GM12878 (cell line): ENCODE measurements around the gene BLTP3B. TPM values are rescaled to one million over a fixed set of nuclear protein-coding genes. Genes with fewer than 3 reads are reported as not detected.

Source experiments
- ATAC-seq: fragments of 200-7000 bp; cut with Tn5 transposase; 3 replicates; pipeline ENCODE4 v1.9.1; 2020; ENCODE audit warnings: mild to moderate bottlenecking, moderate library complexity
- BruUV-seq: library from RNA; stranded (reverse); fragments of 400-500 nt; replicated peaks from 2 replicates; lab custom pipeline; 2021; lab: Mats Ljungman, UMichigan
- CTCF ChIA-PET: fragments of 300-600 bp; sonication (Branson Sonifier 250); formaldehyde crosslinking; extraction: SDS; loops from one replicate; lab custom pipeline; 2021; ENCODE audit warnings: inconsistent platforms; lab: Yijun Ruan, JAX
- POLR2A ChIA-PET: fragments of 350-600 bp; formaldehyde crosslinking; extraction: SDS; loops from one replicate; lab custom pipeline; 2021; ENCODE audit warnings: inconsistent platforms; lab: Charles Lee
- RAD21 ChIA-PET: fragments of 300-600 bp; sonication (Branson Sonifier 250); formaldehyde crosslinking; loops from one replicate; lab custom pipeline; 2023; ENCODE audit warnings: antibody characterized with exemption; ENCODE audit not compliant: unreplicated experiment; lab: Charles Lee
- SMC1A ChIA-PET: fragments of 300-600 bp; sonication (Branson Sonifier 250); formaldehyde crosslinking; loops from one replicate; lab custom pipeline; 2023; ENCODE audit not compliant: unreplicated experiment, uncharacterized antibody; lab: Charles Lee
- DNase-seq: peaks from one replicate; pipeline ENCODE4 v3.0.0-alpha.2; 2011; ENCODE audit warnings: low read depth, low spot score
- FAIRE-seq: peaks from 3 replicates; lab custom pipeline; 2011; peaks lifted over from hg19 to GRCh38; lab: Jason Lieb, UNC
- H2AFZ ChIP-seq: 2 replicates; pipeline ENCODE4 v1.6.0; 2011; ENCODE audit warnings: low read depth, low read length, control low read depth; ENCODE audit not compliant: control insufficient read depth
- H3K27ac ChIP-seq: 2 replicates; pipeline ENCODE4 v1.5.1; 2011; ENCODE audit warnings: control low read depth; ENCODE audit not compliant: control insufficient read depth, insufficient read depth
- H3K27me3 ChIP-seq, 2 experiments: replicated peaks in 1 of 2; 2 replicates each; pipeline versions ENCODE4 v1.6.0 to v1.6.1; 2011; ENCODE audit warnings: low read length in 1 of 2; ENCODE audit not compliant: control insufficient read depth in 2 of 2, insufficient read depth in 2 of 2
- H3K36me3 ChIP-seq, 2 experiments: 2 replicates each; pipeline ENCODE4 v1.5.1; 2011; ENCODE audit warnings: low read length in 1 of 2; ENCODE audit not compliant: control insufficient read depth in 2 of 2, insufficient read depth in 2 of 2
- H3K4me1 ChIP-seq: 2 replicates; pipeline ENCODE4 v1.6.1; 2011; ENCODE audit warnings: mild to moderate bottlenecking, low read length, moderate library complexity, mixed read lengths; ENCODE audit not compliant: control insufficient read depth, insufficient read depth
- H3K4me2 ChIP-seq: 2 replicates; pipeline ENCODE4 v1.6.0; 2011; ENCODE audit warnings: control low read depth; ENCODE audit not compliant: control insufficient read depth, insufficient read depth
- H3K4me3 ChIP-seq: fragments of 200-600 bp; sonication (generic); 2 replicates; pipeline ENCODE4 v1.5.1; 2016
- H3K79me2 ChIP-seq: 2 replicates; pipeline ENCODE4 v1.6.0; 2011; ENCODE audit warnings: low read length; ENCODE audit not compliant: control insufficient read depth, insufficient read depth
- H3K9ac ChIP-seq: 2 replicates; pipeline ENCODE4 v1.8.0; 2011; ENCODE audit warnings: low read length, control low read depth, mixed read lengths; ENCODE audit not compliant: control insufficient read depth, insufficient read depth
- H3K9me3 ChIP-seq: replicated peaks from 3 replicates; pipeline ENCODE4 v1.5.1; 2011; ENCODE audit warnings: mild to moderate bottlenecking, low read length; ENCODE audit not compliant: control insufficient read depth, insufficient read depth
- H4K20me1 ChIP-seq: 2 replicates; pipeline ENCODE4 v1.6.0; 2011; ENCODE audit not compliant: control insufficient read depth, insufficient read depth
- ASH2L ChIP-seq: fragments of 300-600, 200-600 bp; sonication (generic); IDR thresholded peaks from 2 replicates; pipeline ENCODE4 v1.6.1; 2017; ENCODE audit warnings: low read depth, mild to moderate bottlenecking, borderline replicate concordance
- BCL11A ChIP-seq: IDR thresholded peaks from 2 replicates; pipeline ENCODE4 v1.6.1; 2011; ENCODE audit warnings: low read depth, low read length
- CREM ChIP-seq: IDR thresholded peaks from 2 replicates; pipeline ENCODE4 v1.6.1; 2014; ENCODE audit warnings: antibody characterized with exemption, low read depth
- KAT2A ChIP-seq: conservative IDR thresholded peaks from 2 replicates; pipeline ENCODE4 v1.6.1; 2011; ENCODE audit warnings: low read depth, low read length; ENCODE audit not compliant: control insufficient read depth
- POLR2AphosphoS5 ChIP-seq: IDR thresholded peaks from 2 replicates; pipeline ENCODE4 v1.6.1; 2011; ENCODE audit warnings: mild to moderate bottlenecking, low read length, inconsistent platforms
- SUZ12 ChIP-seq: fragments of 200-600 bp; sonication (generic); IDR thresholded peaks from one replicate; pipeline ENCODE4 v1.6.1; 2018; ENCODE audit warnings: antibody characterized with exemption, mild to moderate bottlenecking; ENCODE audit not compliant: unreplicated experiment
- WGBS: methylation state at CpG from one replicate; pipeline ENCODE4 v1.1.6; 2016; ENCODE audit warnings: low lambda C conversion rate; ENCODE audit not compliant: insufficient replicate concordance, insufficient coverage; ENCODE audit errors: missing lambda C conversion rate; 5-methylcytosine and 5-hydroxymethylcytosine counted together
- in situ Hi-C: fragments of 300-500 bp; cut with MboI; formaldehyde crosslinking; loops from 9 replicates; pipeline ENCODE4 v1.14.3; 2018; ENCODE audit warnings: mixed read lengths
- intact Hi-C: fragments of 100-400 bp; cut with micrococcal nuclease; formaldehyde crosslinking; loops from one replicate; pipeline ENCODE4 v1.14.2; 2022; ENCODE audit not compliant: unreplicated experiment
- polyA plus RNA-seq, 11 experiments: library from polyadenylated mRNA; depleted of rRNA in 4 of 11; unstranded in 6 of 11; stranded (reverse) in 5 of 11; fragments of >200 nt; fragmentation: Nextera tagmentation in 4 of 11; fragmentation: Illumina TruSeq in 1 of 11; extraction: Ambion mirVana in 4 of 11; extraction: Trizol in 1 of 11; gene quantifications; 1 replicate in 1 of 11; 2 replicates in 10 of 11; pipeline versions ENCODE4 v1.2.1 to v1.2.3, GENCODE V29; 2011 to 2016; ENCODE audit warnings: inconsistent platforms in 2 of 11, missing spikeins in 2 of 11, low read depth in 1 of 11
- total RNA-seq, 4 experiments: library from RNA; depleted of rRNA in 3 of 4; stranded (reverse); fragments of >200 nt in 3 of 4; fragmentation: Illumina TruSeq in 1 of 4; extraction: Trizol in 1 of 4; gene quantifications; 2 replicates each; pipeline versions ENCODE4 v1.2.1 to v1.2.3, GENCODE V29; 2013 to 2021
- TF ChIP-seq, protein P1 (sequence below): fragments of 450-650 bp; formaldehyde crosslinking; IDR thresholded peaks from 2 replicates; pipeline ENCODE4 v1.4.0; 2020; ENCODE audit warnings: mild to moderate bottlenecking, moderate library complexity

The BLTP3B gene
- total and polyA plus RNA-seq, 10 of the 15 experiments (the other 5 are each of a cell fraction or from before 2014, with no cell fraction given): 3.6 to 23.6 (median 17.0) TPM

DNA sequence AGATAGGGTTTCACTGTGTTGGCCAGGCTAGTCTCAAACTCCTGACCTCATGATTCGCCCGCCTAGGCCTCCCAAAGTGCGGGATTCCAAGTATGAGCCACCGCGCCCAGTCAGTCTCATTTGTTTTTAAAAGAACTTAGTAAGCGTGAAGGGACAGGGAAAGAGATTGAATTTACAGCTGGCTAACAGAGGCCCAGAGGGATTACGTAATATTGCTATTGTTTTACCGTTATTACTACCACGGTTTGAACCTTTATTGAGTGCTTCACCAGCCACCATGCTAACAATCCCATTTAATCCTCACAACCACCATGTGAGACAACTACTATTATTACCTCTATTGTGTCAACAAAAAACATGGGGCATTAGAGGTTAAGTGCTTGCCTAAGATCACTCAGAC lies 26.7 kb upstream of the BLTP3B start (continued):
- TF ChIP-seq, protein P1, sequence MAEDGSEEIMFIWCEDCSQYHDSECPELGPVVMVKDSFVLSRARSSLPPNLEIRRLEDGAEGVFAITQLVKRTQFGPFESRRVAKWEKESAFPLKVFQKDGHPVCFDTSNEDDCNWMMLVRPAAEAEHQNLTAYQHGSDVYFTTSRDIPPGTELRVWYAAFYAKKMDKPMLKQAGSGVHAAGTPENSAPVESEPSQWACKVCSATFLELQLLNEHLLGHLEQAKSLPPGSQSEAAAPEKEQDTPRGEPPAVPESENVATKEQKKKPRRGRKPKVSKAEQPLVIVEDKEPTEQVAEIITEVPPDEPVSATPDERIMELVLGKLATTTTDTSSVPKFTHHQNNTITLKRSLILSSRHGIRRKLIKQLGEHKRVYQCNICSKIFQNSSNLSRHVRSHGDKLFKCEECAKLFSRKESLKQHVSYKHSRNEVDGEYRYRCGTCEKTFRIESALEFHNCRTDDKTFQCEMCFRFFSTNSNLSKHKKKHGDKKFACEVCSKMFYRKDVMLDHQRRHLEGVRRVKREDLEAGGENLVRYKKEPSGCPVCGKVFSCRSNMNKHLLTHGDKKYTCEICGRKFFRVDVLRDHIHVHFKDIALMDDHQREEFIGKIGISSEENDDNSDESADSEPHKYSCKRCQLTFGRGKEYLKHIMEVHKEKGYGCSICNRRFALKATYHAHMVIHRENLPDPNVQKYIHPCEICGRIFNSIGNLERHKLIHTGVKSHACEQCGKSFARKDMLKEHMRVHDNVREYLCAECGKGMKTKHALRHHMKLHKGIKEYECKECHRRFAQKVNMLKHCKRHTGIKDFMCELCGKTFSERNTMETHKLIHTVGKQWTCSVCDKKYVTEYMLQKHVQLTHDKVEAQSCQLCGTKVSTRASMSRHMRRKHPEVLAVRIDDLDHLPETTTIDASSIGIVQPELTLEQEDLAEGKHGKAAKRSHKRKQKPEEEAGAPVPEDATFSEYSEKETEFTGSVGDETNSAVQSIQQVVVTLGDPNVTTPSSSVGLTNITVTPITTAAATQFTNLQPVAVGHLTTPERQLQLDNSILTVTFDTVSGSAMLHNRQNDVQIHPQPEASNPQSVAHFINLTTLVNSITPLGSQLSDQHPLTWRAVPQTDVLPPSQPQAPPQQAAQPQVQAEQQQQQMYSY (CRISPR knock-in tag): no peak
- no peak for TF ChIP-seq KAT2A

DNA sequence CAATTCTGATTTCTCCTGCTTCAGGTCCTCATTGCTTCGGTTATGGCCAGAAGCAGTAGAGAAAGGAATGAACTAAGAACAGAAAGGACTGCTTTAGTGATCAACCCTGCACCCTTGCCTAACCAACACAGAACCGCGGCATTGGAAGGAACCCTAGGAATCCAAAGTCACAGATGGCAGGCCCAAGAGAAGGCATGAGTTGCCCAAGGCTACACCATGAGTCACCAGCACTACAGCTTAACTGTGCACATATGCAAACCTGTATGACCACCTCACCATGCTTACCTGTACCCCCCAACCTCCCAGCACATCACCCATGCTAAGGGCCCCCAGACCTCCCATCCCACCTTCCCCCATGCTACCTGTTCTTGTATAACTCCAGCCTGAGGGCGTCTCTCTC lies 25.9 kb upstream of the BLTP3B start:
- Histone ChIP-seq H3K4me3 (no peak overlapping the region), H3K9ac (no peak overlapping the region), H3K79me2 (no peaks in the 10 kb centered on the region), H3K4me1 (0 out of 2 replicates have a peak, but pooled peaks cover 3% of the 10 kb centered on the region), H3K27me3 (no peaks in the 10 kb centered on the region), H3K36me3 (peaks cover 0 to 2% of the 10 kb centered on the region in 2 experiments; a peak in 2 of 4 replicates), H3K4me2 (no peak overlapping the region), H3K9me3 (no peaks in the 10 kb centered on the region), H2AFZ (no peak overlapping the region), H4K20me1 (no peaks in the 10 kb centered on the region), H3K27ac (no peak overlapping the region)
- POLR2A ChIA-PET: no interaction called here
- DNase-seq: no peak
- no peak for FAIRE-seq
- SMC1A ChIA-PET: no interaction called here
- intact Hi-C loops (no loop called here), in situ Hi-C loops (no loop called here)
- CTCF ChIA-PET: interaction anchor here (1.0 to 1.2 kb wide), 3 partner anchors 13 to 236 kb away, joined by 3 to 5 read pairs (median 3); no protein-coding TSS in a partner anchor
- no peak for TF ChIP-seq BCL11A
- TF ChIP-seq POLR2AphosphoS5: no peak
- no peak for TF ChIP-seq CREM
- no peak for TF ChIP-seq SUZ12
- TF ChIP-seq ASH2L: no peak
- RAD21 ChIA-PET: no interaction called here
- BruUV-seq: no TSS peak
- no peak for ATAC-seq
- WGBS: 96% methylated on average over 4 of the region's 4 CpGs
